ENCODE data around the gene ZFP36L1. TPM values are rescaled to one million over a fixed set of nuclear protein-coding genes. Genes with fewer than 3 reads are reported as not detected.

Gene ZFP36L1
- total and polyA plus RNA-seq, 2 of the 13 experiments (the other 11 are each of a cell fraction or from before 2014, with no cell fraction given), result 7.4 to 10.2 TPM

- FAIRE-seq, result no peak
- Histone ChIP-seq H3K27me3 (ENCODE audit: control insufficient read depth in 1 of 2, insufficient read depth in 2 of 2, low read length in 2 of 2) (no peaks in the 10 kb centered on the region), H3K4me2 (ENCODE audit: low read depth, low read length) (no peak overlapping the region), H3K79me2 (ENCODE audit: insufficient read depth, low read length) (no peaks in the 10 kb centered on the region), H3K9ac (ENCODE audit: insufficient read depth, low read depth, low read length) (no peak overlapping the region), H3K36me3 (replicated peaks in 1 of 2; ENCODE audit: control insufficient read depth in 1 of 2, insufficient read depth in 2 of 2, low read length in 2 of 2) (no peaks in the 10 kb centered on the region), H3K9me3 (ENCODE audit: low read length) (no peaks in the 10 kb centered on the region), H3K4me1 (ENCODE audit: insufficient read depth, low read length) (peaks cover 49% of the 10 kb centered on the region), H3K27ac (ENCODE audit: extremely low read length, insufficient read depth, low read length) (no peak overlapping the region), H3K4me3 (replicated peaks in 1 of 3; ENCODE audit: insufficient read depth in 1 of 3, low read depth in 2 of 3, low read length in 3 of 3) (no peak overlapping the region), H2AFZ (ENCODE audit: low read length) (no peak overlapping the region), H4K20me1 (ENCODE audit: insufficient read depth, low read length) (no peaks in the 10 kb centered on the region)
- in situ Hi-C loops (cut with HindIII; ENCODE audit: extremely low pct_ligation_motif_present, low pct_unique_long_range_greater_than_20kb) (no loop called here), intact Hi-C loops (cut with micrococcal nuclease; ENCODE audit: unreplicated experiment) (no loop called here)
- POLR2A ChIA-PET, result no interaction called here
- peak; percentile 74 for TF ChIP-seq PRDM15 (CRISPR knock-in tag; IDR thresholded peaks at IDR 0.05)
- TF ChIP-seq ZNF263 (CRISPR knock-in tag; IDR thresholded peaks at IDR 0.05), result 0 out of 2 replicates have a peak, but pooled peaks have one; percentile 15
- TF ChIP-seq RERE (CRISPR knock-in tag; IDR thresholded peaks at IDR 0.05; ENCODE audit: low read depth), result no peak
- WGBS (ENCODE audit: low lambda C conversion rate), result 13% methylated on average over 5 of the region's 7 CpGs
- no peak for DNase-seq (ENCODE audit: low spot score)
- ATAC-seq, result no peak
- BruUV-seq (replicated peaks), result no TSS peak
- CTCF ChIA-PET (ENCODE audit: low intra/inter-chr PET ratio, low total read pairs), result no interaction called here
Observed at GRCh38 chr14:68766299-68767247, 26.3 kb downstream of the ZFP36L1 start.

Data from HepG2 (cell line).